Activated B cell treated with CpG ODN at 0.5 μM for 24 hours (primary cell): ENCODE data around the gene RFTN1. TPM values are rescaled to one million over a fixed set of nuclear protein-coding genes. Genes with fewer than 3 reads are reported as not detected.
A peak's percentile ranks its signal among the peaks of the same experiment; 100 is the strongest.

Experiments used
- ATAC-seq: fragments of 200-7000 bp; cut with Tn5 transposase; one replicate; pipeline ENCODE4 v1.10.0; 2021; ENCODE audit warnings: low read depth, mild to moderate bottlenecking, moderate library complexity
- CTCF ChIA-PET: fragments of 350-600 bp; sonication (Branson Sonifier 250); formaldehyde crosslinking; loops from one replicate; lab custom pipeline; 2021; ENCODE audit warnings: antibody characterized with exemption; lab: Charles Lee
- POLR2A ChIA-PET: fragments of 350-600 bp; sonication (Branson Sonifier 250); formaldehyde crosslinking; loops from one replicate; lab custom pipeline; 2021; ENCODE audit warnings: antibody characterized with exemption; lab: Charles Lee
- DNase-seq: peaks from one replicate; pipeline ENCODE4 v3.0.0; 2022
- H3K27ac Mint-ChIP-seq: one replicate; pipeline ENCODE4 v1.8.0; 2020; ENCODE audit warnings: mixed read lengths
- H3K27me3 Mint-ChIP-seq: one replicate; pipeline ENCODE4 v1.8.0; 2021; ENCODE audit warnings: mixed read lengths
- H3K36me3 Mint-ChIP-seq: one replicate; pipeline ENCODE4 v1.8.0; 2021; ENCODE audit warnings: low read depth, mixed read lengths
- H3K4me1 Mint-ChIP-seq: one replicate; pipeline ENCODE4 v1.8.0; 2021; ENCODE audit warnings: mixed read lengths
- H3K4me3 Mint-ChIP-seq: one replicate; pipeline ENCODE4 v1.8.0; 2020; ENCODE audit warnings: mild to moderate bottlenecking, mixed read lengths
- H3K9me3 Mint-ChIP-seq: one replicate; pipeline ENCODE4 v1.8.0; 2020; ENCODE audit warnings: mixed read lengths
- CTCF ChIP-seq: fragments of 200-600 bp; IDR thresholded peaks from one replicate; pipeline ENCODE4 v1.8.0; 2022; ENCODE audit warnings: antibody characterized with exemption, mild to moderate bottlenecking
- intact Hi-C: fragments of 100-400 bp; cut with micrococcal nuclease; formaldehyde crosslinking; loops from one replicate; pipeline ENCODE4 v1.15.1; 2024
- total RNA-seq: library from RNA; stranded (reverse); gene quantifications from 2 replicates; pipeline ENCODE4 v1.2.3, GENCODE V29; 2022

RFTN1 gene
- total RNA-seq, 1 donor from 2014 or later, result 365 TPM

- H3K4me3 Mint-ChIP-seq, result peak overlapping the region; percentile 59
- ATAC-seq (peak; percentile 79), DNase-seq (no peak)
- ChIA-PET POLR2A (interaction anchor here (0.7 to 10.2 kb wide), 14 partner anchors 8 to 124 kb away, joined by 3 to 135 read pairs (median 6); no protein-coding TSS in a partner anchor), CTCF (interaction anchor here (0.9 to 1.8 kb wide), 4 partner anchors 11 to 206 kb away, joined by 3 to 5 read pairs (median 4); no protein-coding TSS in a partner anchor)
- no peak for TF ChIP-seq CTCF
- no peaks in the 10 kb centered on the region for H3K9me3 Mint-ChIP-seq
- H3K27ac Mint-ChIP-seq, result peak overlapping the region; percentile 38
- no peaks in the 10 kb centered on the region for H3K27me3 Mint-ChIP-seq
- peaks cover 72% of the 10 kb centered on the region for H3K36me3 Mint-ChIP-seq
- peaks cover 66% of the 10 kb centered on the region for H3K4me1 Mint-ChIP-seq
- intact Hi-C loops, result loop anchor here (1.0 to 5.0 kb wide), 3 partner anchors 14 to 41 kb away; no protein-coding TSS in a partner anchor
These were observed 16.9 kb downstream of the RFTN1 start for GRCh38 chr3:16496408-16497222.

GRCh38 chr3:16496008-16496407 is 17.5 kb downstream of the RFTN1 start:
- H3K27ac Mint-ChIP-seq, result peak overlapping the region; percentile 38
- H3K27me3 Mint-ChIP-seq, result no peaks in the 10 kb centered on the region
- H3K4me1 Mint-ChIP-seq, result peaks cover 66% of the 10 kb centered on the region
- H3K36me3 Mint-ChIP-seq, result peaks cover 77% of the 10 kb centered on the region
- DNase-seq, result no peak
- ATAC-seq, result peak; percentile 40
- POLR2A ChIA-PET, result interaction anchor here (0.7 to 10.2 kb wide), 13 partner anchors 8 to 124 kb away, joined by 3 to 135 read pairs (median 6); no protein-coding TSS in a partner anchor
- intact Hi-C loops, result loop anchor here (1.0 to 5.0 kb wide), 3 partner anchors 13 to 41 kb away; no protein-coding TSS in a partner anchor
- H3K4me3 Mint-ChIP-seq, result peak overlapping the region; percentile 59
- CTCF ChIA-PET, result interaction anchor here (0.9 to 1.8 kb wide), 4 partner anchors 11 to 205 kb away, joined by 3 to 5 read pairs (median 4); no protein-coding TSS in a partner anchor
- no peak for TF ChIP-seq CTCF
- H3K9me3 Mint-ChIP-seq, result no peaks in the 10 kb centered on the region

GRCh38 chr3:16494814-16495431 is 18.6 kb downstream of the RFTN1 start:
- TF ChIP-seq CTCF, result no peak
- Mint-ChIP-seq H3K4me1 (peaks cover 61% of the 10 kb centered on the region), H3K4me3 (peak overlapping the region; percentile 42), H3K27ac (no peak overlapping the region), H3K36me3 (peaks cover 77% of the 10 kb centered on the region), H3K27me3 (no peaks in the 10 kb centered on the region), H3K9me3 (no peaks in the 10 kb centered on the region)
- intact Hi-C loops, result loop anchor here (5.0 kb wide), 1 partner anchor 42 kb away; no protein-coding TSS in a partner anchor
- no peak for ATAC-seq
- ChIA-PET POLR2A (interaction anchor here (1.2 to 10.2 kb wide), 5 partner anchors 10 to 21 kb away, joined by 3 to 135 read pairs (median 11); no protein-coding TSS in a partner anchor), CTCF (interaction anchor here (1.8 kb wide), 1 partner anchor 10 kb away, joined by 5 read pairs; no protein-coding TSS in a partner anchor)
- DNase-seq, result no peak

GRCh38 chr3:16494094-16494493 is 19.4 kb downstream of the RFTN1 start:
- H3K4me1 Mint-ChIP-seq, result peaks cover 58% of the 10 kb centered on the region
- no peak overlapping the region for H3K4me3 Mint-ChIP-seq
- no peaks in the 10 kb centered on the region for H3K27me3 Mint-ChIP-seq
- ATAC-seq, result no peak
- no peaks in the 10 kb centered on the region for H3K9me3 Mint-ChIP-seq
- ChIA-PET CTCF (no interaction called here), POLR2A (interaction anchor here (1.2 to 10.2 kb wide), 3 partner anchors 11 to 16 kb away, joined by 3 to 135 read pairs (median 24); no protein-coding TSS in a partner anchor)
- DNase-seq, result no peak
- H3K27ac Mint-ChIP-seq, result no peak overlapping the region
- H3K36me3 Mint-ChIP-seq, result peaks cover 79% of the 10 kb centered on the region
- TF ChIP-seq CTCF, result no peak
- intact Hi-C loops, result no loop called here
